ENCODE measurements around the gene EPB41L2. TPM values are rescaled to one million over a fixed set of nuclear protein-coding genes. Genes with fewer than 3 reads are reported as not detected.

EPB41L2 gene
- total RNA-seq, 1 experiment from 2014 or later = 199 TPM

- Histone ChIP-seq H3K9me3 (ENCODE audit: control insufficient read depth, insufficient read depth, low read depth, low read length) (no peaks in the 10 kb centered on the region), H3K27me3 (ENCODE audit: control insufficient read depth, insufficient read depth, low read length) (no peaks in the 10 kb centered on the region), H3K4me3 (ENCODE audit: low read depth in 2 of 2, low read length in 2 of 2) (no peak overlapping the region), H3K36me3 (ENCODE audit: control insufficient read depth, insufficient read depth, low read length) (no peaks in the 10 kb centered on the region; the same call in 1 of the 2 replicates), H3K4me1 (ENCODE audit: control insufficient read depth, insufficient read depth, low read length) (0 out of 2 replicates have a peak, but pooled peaks cover 3% of the 10 kb centered on the region), H3K27ac (ENCODE audit: low read length) (no peak overlapping the region)
- ChIA-PET CTCF (no interaction called here), POLR2A (no interaction called here)
- intact Hi-C loops (cut with micrococcal nuclease; ENCODE audit: unreplicated experiment) = no loop called here
- ATAC-seq (no peak), DNase-seq (ENCODE audit: low read depth, low spot score) (no peak)
- no TSS peak for BruUV-seq (replicated peaks)
- in situ Hi-C loops (cut with HindIII; ENCODE audit: low pct_unique_long_range_greater_than_20kb, low sequenced_read_pairs) = no loop called here
- TF ChIP-seq REST (IDR thresholded peaks at IDR 0.05; ENCODE audit: insufficient read depth in 1 of 2, low read depth in 2 of 2, low read length in 1 of 2) (no peak), CTCF (IDR thresholded peaks at IDR 0.05) (no peak), SIN3A (IDR thresholded peaks at IDR 0.05; ENCODE audit: borderline replicate concordance, insufficient read depth, low read depth, low read length) (no peak), POLR2AphosphoS5 (IDR thresholded peaks at IDR 0.05; ENCODE audit: low read depth, low read length) (no peak), TCF7L2 (IDR thresholded peaks at IDR 0.05; ENCODE audit: low read depth, low read length) (no peak)
These were observed 209.4 kb downstream of the EPB41L2 start for GRCh38 chr6:130853555-130854183.

- Histone ChIP-seq H3K4me3 (ENCODE audit: low read depth in 2 of 2, low read length in 2 of 2) (no peak overlapping the region), H3K9me3 (ENCODE audit: control insufficient read depth, insufficient read depth, low read depth, low read length) (no peaks in the 10 kb centered on the region), H3K4me1 (ENCODE audit: control insufficient read depth, insufficient read depth, low read length) (0 out of 2 replicates have a peak, but pooled peaks cover 1% of the 10 kb centered on the region), H3K27ac (ENCODE audit: low read length) (no peak overlapping the region), H3K27me3 (ENCODE audit: control insufficient read depth, insufficient read depth, low read length) (no peaks in the 10 kb centered on the region), H3K36me3 (ENCODE audit: control insufficient read depth, insufficient read depth, low read length) (no peaks in the 10 kb centered on the region; the same call in 1 of the 2 replicates)
- ATAC-seq (no peak), DNase-seq (ENCODE audit: low read depth, low spot score) (no peak)
- BruUV-seq (replicated peaks) = no TSS peak
- TF ChIP-seq SIN3A (IDR thresholded peaks at IDR 0.05; ENCODE audit: borderline replicate concordance, insufficient read depth, low read depth, low read length) = no peak
- no peak for TF ChIP-seq REST (IDR thresholded peaks at IDR 0.05; ENCODE audit: insufficient read depth in 1 of 2, low read depth in 2 of 2, low read length in 1 of 2)
- no peak for TF ChIP-seq TCF7L2 (IDR thresholded peaks at IDR 0.05; ENCODE audit: low read depth, low read length)
- TF ChIP-seq POLR2AphosphoS5 (IDR thresholded peaks at IDR 0.05; ENCODE audit: low read depth, low read length) = no peak
- no peak for TF ChIP-seq CTCF (IDR thresholded peaks at IDR 0.05)
- intact Hi-C loops (cut with micrococcal nuclease; ENCODE audit: unreplicated experiment) (no loop called here), in situ Hi-C loops (cut with HindIII; ENCODE audit: low pct_unique_long_range_greater_than_20kb, low sequenced_read_pairs) (no loop called here)
- CTCF ChIA-PET = no interaction called here
- POLR2A ChIA-PET = no interaction called here
These were observed 210.0 kb downstream of the EPB41L2 start for GRCh38 chr6:130852844-130853554.
